DND-41 (cell line): ENCODE measurements around the gene STAMBPL1.
"Not testable (repeated sequence)": the region's sequence is repeated elsewhere in the genome, so short reads cannot be mapped to it uniquely, and the experiment has no call there.

Experiments used
- ATAC-seq: fragments of 200-7000 bp; cut with Tn5 transposase; 3 replicates; pipeline ENCODE4 v1.9.1; 2021; ENCODE audit warnings: low read depth; ENCODE audit not compliant: insufficient read depth
- DNase-seq: peaks from one replicate; pipeline ENCODE4 v3.0.0-alpha.2; 2020
- H2AFZ ChIP-seq: 2 replicates; pipeline ENCODE4 v1.6.0; 2012; ENCODE audit warnings: low read depth, low read length
- H3K27ac ChIP-seq: 2 replicates; pipeline ENCODE4 v1.5.1; 2012; ENCODE audit warnings: low read length, inconsistent platforms
- H3K27me3 ChIP-seq: fragments of 200-600 bp; sonication (generic); 2 replicates; pipeline ENCODE4 v1.6.0; 2012; ENCODE audit warnings: low read length, mild to moderate bottlenecking, inconsistent platforms; ENCODE audit not compliant: insufficient read depth, poor library complexity
- H3K36me3 ChIP-seq: 2 replicates; pipeline ENCODE4 v1.5.1; 2012; ENCODE audit warnings: low read length, inconsistent platforms; ENCODE audit not compliant: insufficient read depth
- H3K4me1 ChIP-seq: 2 replicates; pipeline ENCODE4 v1.5.1; 2012; ENCODE audit warnings: mild to moderate bottlenecking, low read length; ENCODE audit not compliant: insufficient read depth
- H3K4me2 ChIP-seq: 2 replicates; pipeline ENCODE4 v1.6.0; 2012; ENCODE audit warnings: mild to moderate bottlenecking, moderate library complexity, low read length, inconsistent platforms; ENCODE audit not compliant: insufficient read depth
- H3K4me3 ChIP-seq, 2 experiments: fragments of 200-600 bp in 1 of 2; shearing (Covaris generic) in 1 of 2; 2 replicates each; pipeline ENCODE4 v1.5.1; 2012 to 2016; ENCODE audit warnings: inconsistent platforms in 2 of 2, low read length in 2 of 2, mild to moderate bottlenecking in 2 of 2, low read depth in 1 of 2, moderate library complexity in 1 of 2
- H3K79me2 ChIP-seq: 2 replicates; pipeline ENCODE4 v1.6.0; 2012; ENCODE audit warnings: low read length, inconsistent platforms; ENCODE audit not compliant: insufficient read depth
- H3K9ac ChIP-seq: 2 replicates; pipeline ENCODE4 v1.6.0; 2012; ENCODE audit warnings: low read depth, mild to moderate bottlenecking, inconsistent platforms, low read length, moderate library complexity
- H3K9me3 ChIP-seq: 2 replicates; pipeline ENCODE4 v1.5.1; 2012; ENCODE audit warnings: low read length, moderate library complexity, mild to moderate bottlenecking, inconsistent platforms; ENCODE audit not compliant: insufficient read depth, severe bottlenecking
- H4K20me1 ChIP-seq: 2 replicates; pipeline ENCODE4 v1.6.0; 2012; ENCODE audit warnings: low read length; ENCODE audit not compliant: insufficient read depth
- EZH2 ChIP-seq: IDR thresholded peaks from 3 replicates; pipeline ENCODE4 v1.6.1; 2012; ENCODE audit warnings: borderline replicate concordance, low read depth, mild to moderate bottlenecking, moderate library complexity, low read length, inconsistent platforms; ENCODE audit not compliant: severe bottlenecking
- TF ChIP-seq, protein P1 (sequence below): IDR thresholded peaks from 2 replicates; pipeline ENCODE4 v1.5.1; 2012; ENCODE audit warnings: borderline replicate concordance, low read length, moderate library complexity, mild to moderate bottlenecking; ENCODE audit not compliant: poor library complexity, severe bottlenecking; ENCODE audit errors: extremely low read depth

The STAMBPL1 gene

DNA sequence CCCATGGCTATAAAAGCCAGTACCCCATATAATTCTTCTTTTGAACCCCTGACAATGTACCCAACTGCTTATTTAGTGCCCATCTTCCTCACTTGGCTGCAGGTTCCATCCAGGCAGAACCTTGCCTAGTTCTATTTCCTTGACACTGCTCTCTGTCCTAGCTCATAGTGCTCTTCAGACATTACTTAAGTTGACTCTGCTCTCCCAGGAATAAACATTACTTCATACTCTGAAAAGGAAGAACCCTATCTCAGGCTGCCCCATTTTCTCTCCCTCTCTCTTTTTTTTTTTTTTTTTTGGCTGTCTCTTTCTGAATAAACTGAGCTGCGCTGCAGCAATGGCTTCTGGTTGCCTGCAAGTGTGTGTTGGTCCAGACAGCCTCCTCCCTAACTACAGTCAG, 51.5 kb downstream of the STAMBPL1 start:
- H2AFZ ChIP-seq, result no peak overlapping the region
- no peaks in the 10 kb centered on the region for H3K79me2 ChIP-seq
- no peak for DNase-seq
- no peak overlapping the region for H3K27ac ChIP-seq
- H3K9me3 ChIP-seq, result no peaks in the 10 kb centered on the region
- no peak overlapping the region for H3K4me2 ChIP-seq
- H3K36me3 ChIP-seq, result peaks cover 22% of the 10 kb centered on the region
- no peak for ATAC-seq
- H3K4me3 ChIP-seq, result no peak overlapping the region
- no peak overlapping the region for H3K9ac ChIP-seq
- no peaks in the 10 kb centered on the region for H4K20me1 ChIP-seq
- no peaks in the 10 kb centered on the region for H3K27me3 ChIP-seq
- TF ChIP-seq, protein P1, sequence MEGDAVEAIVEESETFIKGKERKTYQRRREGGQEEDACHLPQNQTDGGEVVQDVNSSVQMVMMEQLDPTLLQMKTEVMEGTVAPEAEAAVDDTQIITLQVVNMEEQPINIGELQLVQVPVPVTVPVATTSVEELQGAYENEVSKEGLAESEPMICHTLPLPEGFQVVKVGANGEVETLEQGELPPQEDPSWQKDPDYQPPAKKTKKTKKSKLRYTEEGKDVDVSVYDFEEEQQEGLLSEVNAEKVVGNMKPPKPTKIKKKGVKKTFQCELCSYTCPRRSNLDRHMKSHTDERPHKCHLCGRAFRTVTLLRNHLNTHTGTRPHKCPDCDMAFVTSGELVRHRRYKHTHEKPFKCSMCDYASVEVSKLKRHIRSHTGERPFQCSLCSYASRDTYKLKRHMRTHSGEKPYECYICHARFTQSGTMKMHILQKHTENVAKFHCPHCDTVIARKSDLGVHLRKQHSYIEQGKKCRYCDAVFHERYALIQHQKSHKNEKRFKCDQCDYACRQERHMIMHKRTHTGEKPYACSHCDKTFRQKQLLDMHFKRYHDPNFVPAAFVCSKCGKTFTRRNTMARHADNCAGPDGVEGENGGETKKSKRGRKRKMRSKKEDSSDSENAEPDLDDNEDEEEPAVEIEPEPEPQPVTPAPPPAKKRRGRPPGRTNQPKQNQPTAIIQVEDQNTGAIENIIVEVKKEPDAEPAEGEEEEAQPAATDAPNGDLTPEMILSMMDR, result no peak
- no peak for TF ChIP-seq EZH2
- H3K4me1 ChIP-seq, result peaks cover 5% of the 10 kb centered on the region; the same call in 1 of the 2 replicates

DNA sequence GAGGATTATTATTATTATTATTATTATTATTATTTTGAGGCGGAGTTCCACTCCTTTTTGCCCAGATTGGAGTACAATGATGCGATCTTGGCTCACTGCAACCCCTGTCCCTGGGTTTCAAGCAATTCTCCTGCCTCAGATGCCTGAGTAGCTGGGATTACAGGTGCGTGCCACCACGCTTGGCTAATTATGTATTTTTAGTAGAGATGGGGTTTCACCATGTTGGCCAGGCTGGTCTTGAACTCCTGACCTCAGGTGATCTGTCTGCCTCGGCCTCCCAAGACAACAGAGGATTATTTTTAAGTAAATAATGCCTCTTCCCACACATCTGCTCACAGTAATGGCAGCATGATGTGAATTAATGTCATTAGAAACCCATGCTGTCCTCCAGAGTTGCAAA, 52.0 kb downstream of the STAMBPL1 start:
- not testable (repeated sequence) for DNase-seq, H4K20me1 ChIP-seq, H3K79me2 ChIP-seq, H2AFZ ChIP-seq, ATAC-seq, H3K4me3 ChIP-seq, H3K27ac ChIP-seq, H3K9me3 ChIP-seq, H3K4me2 ChIP-seq, H3K9ac ChIP-seq, H3K4me1 ChIP-seq, H3K27me3 ChIP-seq
- peaks cover 17% of the 10 kb centered on the region for H3K36me3 ChIP-seq

- H3K27ac ChIP-seq, result no peak overlapping the region
Observed at GRCh38 chr10:88932539-88933256, 52.7 kb downstream of the STAMBPL1 start.

GRCh38 chr10:88933564-88933963, 53.5 kb downstream of the STAMBPL1 start:
- Histone ChIP-seq H3K27me3 (no peaks in the 10 kb centered on the region), H3K4me1 (peaks cover 5% of the 10 kb centered on the region; the same call in 1 of the 2 replicates), H3K4me2 (no peak overlapping the region), H3K36me3 (0 out of 2 replicates have a peak, but pooled peaks cover 11% of the 10 kb centered on the region), H3K4me3 (no peak overlapping the region), H3K27ac (no peak overlapping the region), H3K79me2 (no peaks in the 10 kb centered on the region), H3K9ac (no peak overlapping the region), H3K9me3 (no peaks in the 10 kb centered on the region), H4K20me1 (no peaks in the 10 kb centered on the region), H2AFZ (no peak overlapping the region)
- no peak for DNase-seq
- ATAC-seq, result no peak
- no peak for TF ChIP-seq EZH2
- TF ChIP-seq, protein P1, result no peak

More at GRCh38 chr10:88932539-88933256, 52.7 kb downstream of the STAMBPL1 start:
- H3K79me2 ChIP-seq, result no peaks in the 10 kb centered on the region
- no peak overlapping the region for H3K4me3 ChIP-seq
- H3K4me1 ChIP-seq, result peaks cover 5% of the 10 kb centered on the region; the same call in 1 of the 2 replicates
- H3K9me3 ChIP-seq, result no peaks in the 10 kb centered on the region
- TF ChIP-seq EZH2, result no peak
- TF ChIP-seq, protein P1, result peak; percentile 88
- DNase-seq, result peak; percentile 51
- peak; percentile 84 for ATAC-seq
- no peaks in the 10 kb centered on the region for H3K27me3 ChIP-seq
- H4K20me1 ChIP-seq, result no peaks in the 10 kb centered on the region
- no peak overlapping the region for H2AFZ ChIP-seq
- no peak overlapping the region for H3K4me2 ChIP-seq
- H3K9ac ChIP-seq, result no peak overlapping the region
- peaks cover 11% of the 10 kb centered on the region; the same call in 1 of the 2 replicates for H3K36me3 ChIP-seq
